Ascending aorta (tissue), 2 donors: ENCODE measurements around the gene FAM209B. TPM values are rescaled to one million over a fixed set of nuclear protein-coding genes. Genes with fewer than 3 reads are reported as not detected.

Source experiments
- DNase-seq, 2 donors: peaks; one replicate each; pipeline ENCODE4 v3.0.0-alpha.2; 2019; ENCODE audit warnings: low spot score in 2 of 2
- H3K27ac ChIP-seq, 2 donors: fragments of 200-600 bp; sonication (generic); one replicate each; pipeline ENCODE4 v1.5.1; 2016 to 2017; ENCODE audit warnings: mild to moderate bottlenecking in 1 of 2
- H3K27me3 ChIP-seq: fragments of 200-600 bp; sonication (generic); one replicate; pipeline ENCODE4 v1.5.1; 2017
- H3K36me3 ChIP-seq, 2 donors: fragments of 200-600 bp; sonication (generic); one replicate each; pipeline ENCODE4 v1.5.1; 2016
- H3K4me1 ChIP-seq, 2 donors: fragments of 200-600 bp; sonication (generic); one replicate each; pipeline ENCODE4 v1.5.1; 2016 to 2017; ENCODE audit warnings: mild to moderate bottlenecking in 1 of 2
- H3K4me3 ChIP-seq, 2 donors: fragments of 200-600 bp; sonication (generic); one replicate each; pipeline ENCODE4 v1.5.1; 2016 to 2017; ENCODE audit warnings: mild to moderate bottlenecking in 1 of 2
- H3K9me3 ChIP-seq, 2 donors: fragments of 200-600 bp; sonication (generic); one replicate each; pipeline ENCODE4 v1.5.1; 2016
- intact Hi-C: fragments of 100-400 bp; cut with DNase I; formaldehyde crosslinking; loops from one replicate; pipeline ENCODE4 v1.15.1; 2023
- total RNA-seq: library from RNA; depleted of rRNA; stranded (reverse); fragments of >200 nt; gene quantifications from one replicate; pipeline ENCODE4 v1.1.0, GENCODE V29; 2016
- TF ChIP-seq, protein P1 (sequence below), 3 experiments: fragments of 200-600 bp in 2 of 3; fragments of 450-650 bp in 1 of 3; sonication (generic) in 2 of 3; IDR thresholded peaks; one replicate each; pipeline ENCODE4 v1.5.1; 2016 to 2019; ENCODE audit warnings: antibody characterized with exemption in 3 of 3, mild to moderate bottlenecking in 1 of 3, moderate library complexity in 1 of 3

Gene FAM209B
- total RNA-seq, 1 donor from 2014 or later = not detected

DNA sequence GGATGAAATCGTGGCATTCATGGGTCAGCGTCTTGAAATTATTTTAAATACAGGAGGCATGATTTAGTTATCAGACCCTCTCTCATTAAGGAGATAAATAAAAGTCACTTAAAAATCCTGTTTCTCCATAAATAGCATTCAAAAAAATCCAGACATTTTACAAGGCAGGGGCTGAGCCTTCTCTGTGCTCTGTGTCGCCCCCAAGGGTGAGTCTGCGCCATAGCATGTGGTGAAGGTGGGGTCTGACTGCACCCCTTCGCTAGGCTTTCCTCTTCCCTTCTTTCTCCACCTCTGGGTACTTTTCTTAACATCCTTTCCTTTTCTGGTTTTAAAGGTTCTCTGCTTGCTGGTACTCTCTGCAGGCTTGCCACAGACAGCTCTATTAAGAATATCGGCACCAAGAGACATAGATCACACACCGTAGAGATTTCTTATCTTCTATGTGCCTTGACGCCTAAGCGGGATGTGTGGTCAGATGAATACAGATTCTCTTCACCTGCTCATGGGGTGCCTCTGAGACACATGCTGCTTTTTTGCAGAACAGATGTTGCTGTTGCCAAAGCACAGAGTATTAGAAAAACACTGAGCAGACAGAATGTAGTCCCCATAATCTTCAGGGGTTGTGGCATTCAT, 28.6 kb upstream of the FAM209B start:
- intact Hi-C loops = no loop called here
- H3K4me3 ChIP-seq = no peak overlapping the region
- no peaks in the 10 kb centered on the region for H3K9me3 ChIP-seq
- TF ChIP-seq, protein P1, sequence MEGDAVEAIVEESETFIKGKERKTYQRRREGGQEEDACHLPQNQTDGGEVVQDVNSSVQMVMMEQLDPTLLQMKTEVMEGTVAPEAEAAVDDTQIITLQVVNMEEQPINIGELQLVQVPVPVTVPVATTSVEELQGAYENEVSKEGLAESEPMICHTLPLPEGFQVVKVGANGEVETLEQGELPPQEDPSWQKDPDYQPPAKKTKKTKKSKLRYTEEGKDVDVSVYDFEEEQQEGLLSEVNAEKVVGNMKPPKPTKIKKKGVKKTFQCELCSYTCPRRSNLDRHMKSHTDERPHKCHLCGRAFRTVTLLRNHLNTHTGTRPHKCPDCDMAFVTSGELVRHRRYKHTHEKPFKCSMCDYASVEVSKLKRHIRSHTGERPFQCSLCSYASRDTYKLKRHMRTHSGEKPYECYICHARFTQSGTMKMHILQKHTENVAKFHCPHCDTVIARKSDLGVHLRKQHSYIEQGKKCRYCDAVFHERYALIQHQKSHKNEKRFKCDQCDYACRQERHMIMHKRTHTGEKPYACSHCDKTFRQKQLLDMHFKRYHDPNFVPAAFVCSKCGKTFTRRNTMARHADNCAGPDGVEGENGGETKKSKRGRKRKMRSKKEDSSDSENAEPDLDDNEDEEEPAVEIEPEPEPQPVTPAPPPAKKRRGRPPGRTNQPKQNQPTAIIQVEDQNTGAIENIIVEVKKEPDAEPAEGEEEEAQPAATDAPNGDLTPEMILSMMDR (IDR thresholded peaks at IDR 0.05) = peak in 1 of 3 experiments; percentile 23
- H3K27ac ChIP-seq = no peak overlapping the region
- H3K36me3 ChIP-seq = peaks cover 0 to 5% of the 10 kb centered on the region in 2 donors
- no peaks in the 10 kb centered on the region for H3K27me3 ChIP-seq
- no peak for DNase-seq
- no peaks in the 10 kb centered on the region for H3K4me1 ChIP-seq

DNA sequence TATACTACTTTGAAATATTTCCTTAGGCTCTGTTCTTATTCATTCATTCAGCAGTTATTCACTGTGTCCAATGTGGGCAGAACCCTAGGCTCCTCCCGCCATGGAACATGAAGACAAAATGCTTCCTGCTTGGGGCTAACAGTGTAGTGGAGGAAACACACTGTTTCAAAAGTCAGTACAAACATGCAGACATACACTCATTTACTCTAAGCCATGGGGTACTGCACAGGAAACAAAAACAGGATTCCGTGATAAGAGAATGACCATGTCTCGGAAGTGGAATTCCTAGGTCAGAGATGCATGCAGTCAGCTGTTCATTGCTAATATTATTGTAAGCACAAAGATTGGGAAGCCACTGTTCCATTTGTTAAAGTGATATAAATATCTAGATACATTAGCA, 26.9 kb upstream of the FAM209B start:
- intact Hi-C loops = no loop called here
- no peaks in the 10 kb centered on the region for H3K9me3 ChIP-seq
- H3K27me3 ChIP-seq = no peaks in the 10 kb centered on the region
- H3K27ac ChIP-seq = no peak overlapping the region
- peak in 1 of 2 donors; percentile 12 for DNase-seq
- TF ChIP-seq, protein P1 (IDR thresholded peaks at IDR 0.05) = no peak
- peaks cover 0 to 5% of the 10 kb centered on the region in 2 donors for H3K36me3 ChIP-seq
- no peaks in the 10 kb centered on the region for H3K4me1 ChIP-seq
- no peak overlapping the region for H3K4me3 ChIP-seq

- Histone ChIP-seq H3K36me3 (peaks cover 19 to 33% of the 10 kb centered on the region in 2 donors), H3K27me3 (no peaks in the 10 kb centered on the region), H3K4me3 (no peak overlapping the region), H3K9me3 (no peaks in the 10 kb centered on the region), H3K27ac (no peak overlapping the region), H3K4me1 (no peaks in the 10 kb centered on the region)
- DNase-seq = no peak
- intact Hi-C loops = no loop called here
- TF ChIP-seq, protein P1 (IDR thresholded peaks at IDR 0.05) = no peak
These were observed 21.1 kb upstream of the FAM209B start for GRCh38 chr20:56511926-56512325.

DNA sequence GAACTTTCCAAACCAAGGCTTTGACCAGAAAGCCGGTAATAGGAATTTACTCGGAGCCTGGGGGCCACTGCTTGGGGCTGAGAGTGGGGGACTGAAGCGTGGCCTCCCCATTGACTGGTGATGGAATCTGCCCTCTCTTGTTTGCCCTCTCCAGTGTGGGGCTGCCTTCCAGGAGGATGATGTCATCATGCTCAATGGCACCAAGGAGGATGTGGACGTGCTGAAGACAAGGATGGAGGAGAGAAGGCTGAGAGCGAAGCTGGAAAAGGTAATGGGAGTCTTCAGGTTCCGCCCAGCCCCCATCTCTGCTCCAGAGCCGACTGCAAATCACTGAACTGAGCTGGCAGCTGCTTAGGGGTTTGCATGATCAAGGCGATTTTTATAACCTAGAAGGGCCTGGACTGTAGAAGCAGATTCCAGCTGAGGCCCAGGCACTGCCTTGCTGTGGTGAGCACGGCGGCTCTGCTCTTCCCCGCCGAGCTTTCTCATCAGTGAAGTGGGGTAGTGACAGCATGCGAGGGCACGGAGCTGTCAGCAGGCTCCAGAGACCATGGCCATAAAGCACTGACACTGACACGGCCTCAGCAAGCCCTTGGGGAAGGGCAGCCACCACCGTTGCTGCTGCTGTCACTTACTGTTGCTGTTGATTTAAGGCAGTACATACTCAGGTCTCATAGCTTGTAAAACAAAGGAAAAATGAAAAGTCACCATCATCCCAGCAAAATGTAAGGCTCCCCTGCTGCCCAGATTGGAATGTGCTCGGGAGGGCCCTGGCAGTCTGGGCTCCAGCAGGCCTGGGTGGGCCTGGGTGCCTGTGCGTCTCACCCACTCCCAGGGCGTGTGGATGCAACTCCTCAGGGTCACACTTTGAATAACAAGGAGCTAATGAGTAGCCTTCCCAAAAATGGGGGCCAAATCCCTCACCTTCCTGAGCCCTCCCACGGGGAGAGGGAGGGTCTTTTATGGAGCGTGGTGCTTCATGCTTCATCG, 19.6 kb upstream of the FAM209B start:
- Histone ChIP-seq H3K4me3 (no peak overlapping the region), H3K27ac (no peak overlapping the region), H3K9me3 (no peaks in the 10 kb centered on the region), H3K27me3 (no peaks in the 10 kb centered on the region), H3K4me1 (no peaks in the 10 kb centered on the region), H3K36me3 (peaks cover 35 to 49% of the 10 kb centered on the region in 2 donors)
- TF ChIP-seq, protein P1 (IDR thresholded peaks at IDR 0.05) = no peak
- intact Hi-C loops = no loop called here
- DNase-seq = peak in 1 of 2 donors; percentile 51

DNA sequence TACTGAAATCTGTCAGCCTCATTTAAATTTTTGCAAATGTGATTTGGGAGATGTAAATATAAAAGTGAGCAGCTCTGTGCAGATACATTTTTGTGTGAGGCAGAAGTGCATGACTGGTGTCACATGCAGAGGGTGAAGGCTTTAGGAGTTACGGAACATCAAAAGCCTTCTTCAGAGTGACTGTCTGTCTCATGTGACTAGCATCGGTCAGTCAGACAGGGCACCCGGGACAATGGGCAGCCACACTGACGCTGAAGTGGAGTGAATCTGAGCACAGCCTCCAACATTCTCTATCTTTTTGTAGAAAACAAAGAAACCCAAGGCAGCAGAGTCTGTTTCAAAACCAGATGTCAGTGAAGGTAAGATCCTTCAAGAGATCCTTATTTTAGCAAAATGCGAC, 16.4 kb upstream of the FAM209B start:
- Histone ChIP-seq H3K9me3 (peaks cover 16 to 21% of the 10 kb centered on the region in 2 donors), H3K36me3 (peaks cover 54 to 71% of the 10 kb centered on the region in 2 donors), H3K27me3 (no peaks in the 10 kb centered on the region), H3K4me1 (no peaks in the 10 kb centered on the region), H3K4me3 (no peak overlapping the region), H3K27ac (no peak overlapping the region)
- intact Hi-C loops = no loop called here
- DNase-seq = peak in 1 of 2 donors; percentile 9
- TF ChIP-seq, protein P1 (IDR thresholded peaks at IDR 0.05) = no peak
